GM06990 (cell line): ENCODE measurements around the gene MYB.

ENCODE experiments used
- DNase-seq: peaks from one replicate; pipeline ENCODE4 v3.0.0-alpha.2; 2011; ENCODE audit not compliant: insufficient read length; ENCODE audit errors: extremely low read depth
- H3K27me3 ChIP-seq: replicated peaks from 2 replicates; pipeline ENCODE4 v1.6.0; 2011; ENCODE audit warnings: low read length; ENCODE audit not compliant: control insufficient read depth, insufficient read depth
- H3K36me3 ChIP-seq: 2 replicates; pipeline ENCODE4 v1.5.1; 2011; ENCODE audit warnings: low read length; ENCODE audit not compliant: control insufficient read depth, insufficient read depth
- H3K4me3 ChIP-seq: replicated peaks from 2 replicates; pipeline ENCODE4 v1.5.1; 2011; ENCODE audit warnings: low read depth, mild to moderate bottlenecking, control low read depth, low read length
- TF ChIP-seq, protein P1 (sequence below): IDR thresholded peaks from 2 replicates; pipeline ENCODE4 v1.5.1; 2011; ENCODE audit warnings: low read length, control low read depth, mild to moderate bottlenecking, inconsistent platforms; ENCODE audit not compliant: insufficient read depth, poor library complexity, severe bottlenecking

The MYB gene

DNA sequence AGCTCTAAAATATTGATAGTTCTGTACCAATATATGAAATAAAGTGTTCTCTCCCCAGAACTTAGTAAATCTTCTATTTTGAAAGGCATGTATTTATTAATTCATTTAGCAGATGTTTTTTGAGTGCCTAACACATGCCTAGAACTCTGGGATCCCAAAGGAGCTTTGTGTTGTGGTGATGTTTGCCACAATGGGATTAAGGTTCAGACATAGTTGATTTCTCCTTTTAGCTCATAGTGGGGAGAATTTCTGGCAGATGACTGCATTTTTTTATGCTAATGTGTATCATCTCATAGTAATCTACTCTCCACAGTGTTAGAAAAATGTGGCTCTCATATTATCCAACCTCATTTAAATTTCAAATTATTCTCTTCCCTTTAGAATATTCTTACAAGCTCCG is 21.7 kb downstream of the MYB start:
- TF ChIP-seq, protein P1, sequence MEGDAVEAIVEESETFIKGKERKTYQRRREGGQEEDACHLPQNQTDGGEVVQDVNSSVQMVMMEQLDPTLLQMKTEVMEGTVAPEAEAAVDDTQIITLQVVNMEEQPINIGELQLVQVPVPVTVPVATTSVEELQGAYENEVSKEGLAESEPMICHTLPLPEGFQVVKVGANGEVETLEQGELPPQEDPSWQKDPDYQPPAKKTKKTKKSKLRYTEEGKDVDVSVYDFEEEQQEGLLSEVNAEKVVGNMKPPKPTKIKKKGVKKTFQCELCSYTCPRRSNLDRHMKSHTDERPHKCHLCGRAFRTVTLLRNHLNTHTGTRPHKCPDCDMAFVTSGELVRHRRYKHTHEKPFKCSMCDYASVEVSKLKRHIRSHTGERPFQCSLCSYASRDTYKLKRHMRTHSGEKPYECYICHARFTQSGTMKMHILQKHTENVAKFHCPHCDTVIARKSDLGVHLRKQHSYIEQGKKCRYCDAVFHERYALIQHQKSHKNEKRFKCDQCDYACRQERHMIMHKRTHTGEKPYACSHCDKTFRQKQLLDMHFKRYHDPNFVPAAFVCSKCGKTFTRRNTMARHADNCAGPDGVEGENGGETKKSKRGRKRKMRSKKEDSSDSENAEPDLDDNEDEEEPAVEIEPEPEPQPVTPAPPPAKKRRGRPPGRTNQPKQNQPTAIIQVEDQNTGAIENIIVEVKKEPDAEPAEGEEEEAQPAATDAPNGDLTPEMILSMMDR, result no peak
- peaks cover 4% of the 10 kb centered on the region for H3K36me3 ChIP-seq
- DNase-seq, result no peak
- no peaks in the 10 kb centered on the region for H3K27me3 ChIP-seq
- no peak overlapping the region for H3K4me3 ChIP-seq

DNA sequence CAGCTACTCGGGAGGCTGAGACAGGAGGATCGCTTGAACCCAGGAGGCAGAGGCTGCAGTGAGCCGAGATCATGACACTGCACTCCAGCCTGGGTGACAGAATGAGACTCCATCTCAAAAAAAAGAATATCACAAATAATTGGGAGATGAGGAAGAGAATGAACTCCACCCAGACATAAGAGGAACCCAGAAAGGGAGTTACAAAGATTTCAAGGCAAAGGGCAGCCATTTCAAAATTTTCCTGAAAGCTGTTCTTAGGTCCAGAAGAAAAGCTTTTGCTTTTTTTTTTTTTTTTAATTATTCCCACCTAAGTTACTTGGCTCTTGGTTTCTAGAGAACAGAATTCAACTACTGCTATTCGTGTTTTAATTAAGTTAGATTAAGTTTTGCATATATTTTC is 23.8 kb downstream of the MYB start:
- no peak for DNase-seq
- Histone ChIP-seq H3K27me3 (no peaks in the 10 kb centered on the region), H3K4me3 (no peak overlapping the region), H3K36me3 (peaks cover 5% of the 10 kb centered on the region)
- TF ChIP-seq, protein P1, result no peak

DNA sequence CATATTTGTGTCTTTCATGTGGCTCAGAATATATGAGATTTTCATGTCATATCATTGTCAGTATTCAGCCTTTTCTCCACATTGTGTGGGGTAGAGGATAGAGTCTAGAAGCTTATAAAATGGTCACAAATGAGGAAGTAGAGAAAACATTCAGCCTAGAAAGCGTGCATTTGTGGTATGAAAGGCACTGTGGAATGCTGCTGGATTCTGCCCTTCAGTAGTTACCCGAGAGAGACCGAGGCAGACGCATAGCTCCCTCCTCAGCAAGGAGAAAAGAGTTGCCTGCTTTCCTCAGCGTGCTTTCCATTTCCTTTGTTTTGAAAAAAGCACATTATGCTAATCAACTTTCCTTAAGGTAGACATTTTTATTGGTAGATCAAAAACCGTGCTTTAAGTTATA is 28.7 kb downstream of the MYB start:
- Histone ChIP-seq H3K27me3 (no peaks in the 10 kb centered on the region), H3K4me3 (no peak overlapping the region), H3K36me3 (peaks cover 2% of the 10 kb centered on the region; the same call in 1 of the 2 replicates)
- DNase-seq, result no peak
- TF ChIP-seq, protein P1, result no peak

DNA sequence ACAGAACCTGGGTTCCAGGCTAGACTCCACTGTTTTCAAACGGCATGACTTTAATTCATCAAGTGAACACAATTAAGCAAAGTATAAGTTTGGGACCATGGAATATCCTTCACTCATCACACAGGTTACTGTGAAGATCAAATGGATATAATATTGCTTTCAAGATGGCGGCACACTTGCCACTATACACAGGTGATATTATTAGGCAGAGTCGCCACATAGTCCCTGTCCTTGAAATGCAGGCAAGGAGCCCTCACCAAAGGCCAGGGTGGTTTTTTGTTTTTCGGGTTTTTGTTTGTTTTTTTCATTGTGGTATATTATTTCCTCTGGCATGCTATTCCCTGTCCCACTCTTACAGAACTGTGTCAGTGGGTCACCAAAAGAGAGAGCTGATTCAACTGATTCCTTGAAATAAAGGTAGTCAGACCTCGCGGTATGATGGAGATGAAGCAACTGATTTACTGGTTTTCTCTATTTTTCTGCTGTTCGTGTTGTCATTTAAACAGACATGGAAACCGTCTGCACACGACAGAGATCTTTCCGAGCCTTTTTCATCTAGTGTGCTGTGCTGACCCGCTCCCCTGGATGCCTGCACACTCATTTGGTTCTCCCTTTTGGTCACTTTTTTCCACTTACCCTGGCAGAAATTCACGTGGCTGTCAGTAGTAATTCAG is 29.7 kb downstream of the MYB start:
- TF ChIP-seq, protein P1, result no peak
- no peak for DNase-seq
- H3K27me3 ChIP-seq, result no peaks in the 10 kb centered on the region
- H3K36me3 ChIP-seq, result peaks cover 2% of the 10 kb centered on the region
- no peak overlapping the region for H3K4me3 ChIP-seq

GRCh38 chr6:135211306-135211702 is 30.2 kb downstream of the MYB start:
- Histone ChIP-seq H3K4me3 (no peak overlapping the region), H3K27me3 (no peaks in the 10 kb centered on the region), H3K36me3 (peaks cover 2% of the 10 kb centered on the region)
- TF ChIP-seq, protein P1, result no peak
- DNase-seq, result no peak
